Glomerular visceral epithelial cell (primary cell): Measurements from ENCODE around the gene ZCCHC24.
A peak's percentile ranks its signal among the peaks of the same experiment; 100 is the strongest.

ENCODE experiments used
- DNase-seq: peaks from one replicate; pipeline ENCODE4 v3.0.0-alpha.2; 2016; ENCODE audit errors: extremely low spot score

ZCCHC24 gene

DNA sequence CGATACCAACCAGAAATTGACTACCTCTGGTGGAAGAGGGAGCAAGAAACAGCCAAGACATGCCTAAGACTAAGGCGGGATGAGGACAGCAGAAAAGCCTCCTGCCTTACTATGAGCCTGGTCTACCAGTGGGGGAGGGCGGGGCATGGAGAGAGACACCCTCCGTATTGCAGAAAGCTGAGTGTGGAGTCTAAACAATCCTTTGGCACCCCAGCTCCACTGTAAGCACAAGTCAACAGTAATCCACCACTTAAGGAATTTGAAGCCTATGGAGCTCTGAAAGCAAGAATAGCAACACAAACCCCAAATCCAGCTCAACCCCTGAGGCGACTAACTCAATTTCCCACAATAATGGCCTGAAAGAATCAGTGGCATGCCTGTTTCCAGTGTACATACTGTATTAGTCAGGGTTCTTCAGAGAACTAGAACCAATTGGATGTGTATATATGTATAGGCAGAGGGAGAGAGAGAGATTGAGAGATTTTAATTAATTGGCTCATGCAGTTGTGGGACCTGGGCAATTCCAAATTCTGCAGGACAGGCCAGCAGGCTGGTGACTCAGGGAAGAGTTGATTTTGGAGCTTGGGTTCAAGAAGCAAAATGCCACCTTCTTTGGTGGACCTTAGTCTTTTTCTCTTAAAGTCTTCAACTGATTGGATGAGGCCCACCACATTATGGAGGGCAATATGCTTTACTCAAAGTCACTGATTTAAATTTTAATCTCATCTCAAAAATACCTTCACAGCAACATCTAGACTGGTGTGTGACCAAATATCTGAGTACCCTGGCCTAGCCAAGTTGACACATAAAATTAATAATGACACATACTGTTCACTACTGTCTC lies 84.7 kb downstream of the ZCCHC24 start:
- DNase-seq: no peak

DNA sequence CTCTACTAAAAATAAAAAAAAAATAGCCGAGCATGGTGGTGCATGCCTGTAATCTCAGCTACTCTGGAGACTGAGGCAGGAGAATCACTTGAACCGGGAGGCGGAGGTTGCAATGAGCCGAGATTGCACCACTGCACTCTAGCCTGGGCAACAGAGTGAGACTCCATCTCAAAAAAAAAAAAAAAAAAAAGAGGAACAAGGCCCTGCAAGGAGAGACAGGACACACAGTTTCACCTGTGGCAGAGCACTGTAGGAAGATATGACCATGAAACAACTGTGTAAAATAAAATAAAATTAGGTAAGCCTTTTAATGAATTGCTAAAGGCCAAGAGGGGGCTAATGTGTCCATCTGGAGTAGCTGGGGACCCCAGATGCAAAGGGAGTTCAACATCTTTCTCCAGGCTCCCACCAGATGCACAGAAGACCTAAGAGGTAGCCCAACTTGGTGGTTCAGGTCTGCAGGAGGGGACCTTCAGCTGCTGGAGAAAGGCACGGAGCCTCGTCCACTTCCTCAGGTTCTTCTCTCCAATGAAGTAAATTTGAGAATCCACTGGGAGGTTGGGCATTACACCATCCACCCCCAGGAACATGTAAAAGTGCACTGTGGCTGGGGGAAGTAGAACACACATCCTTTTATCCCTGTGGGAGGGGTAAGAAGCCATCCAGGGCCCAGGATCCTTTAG lies 85.5 kb downstream of the ZCCHC24 start:
- no peak for DNase-seq

DNA sequence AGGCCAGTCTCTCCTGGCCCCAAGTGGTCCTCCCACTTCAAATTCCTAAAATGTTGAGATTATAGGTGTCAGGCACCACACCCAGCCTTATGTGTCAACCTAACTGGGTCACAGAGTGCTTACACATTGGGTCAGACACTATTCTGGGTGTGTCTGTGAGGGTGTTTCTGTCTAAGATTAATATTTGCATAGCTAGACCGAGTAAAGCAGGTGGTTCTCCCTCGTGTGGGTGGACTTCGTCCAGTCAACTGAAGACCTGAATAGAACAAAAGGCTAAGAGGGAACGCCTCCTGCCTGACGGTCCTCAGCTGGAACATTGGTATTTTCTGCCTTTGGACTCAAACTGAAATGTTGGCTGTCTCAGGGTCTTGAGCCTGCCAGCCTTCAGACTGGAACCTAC lies 86.6 kb downstream of the ZCCHC24 start:
- no peak for DNase-seq

- no peak for DNase-seq
Measured at GRCh38 chr10:79357180-79357579, 88.2 kb downstream of the ZCCHC24 start.

DNA sequence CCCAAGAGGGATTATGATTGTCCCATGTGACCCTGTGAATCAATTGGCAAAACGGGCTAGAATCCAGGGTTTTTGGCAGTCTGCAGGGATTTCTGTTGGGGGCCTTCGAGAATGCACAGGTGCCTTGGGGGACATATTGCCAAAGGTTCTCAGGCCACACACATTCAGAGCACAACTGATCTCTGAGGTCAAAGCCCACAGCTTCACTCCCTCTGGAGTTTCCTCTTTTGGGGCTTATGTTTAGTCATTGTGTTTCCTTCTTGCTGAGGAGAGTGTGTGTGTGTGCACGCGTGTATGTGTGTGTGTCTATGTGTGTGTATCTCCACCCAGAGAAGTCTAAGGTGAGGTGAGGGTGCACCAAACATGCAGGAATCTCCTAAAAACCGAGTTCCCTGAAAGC lies 89.3 kb downstream of the ZCCHC24 start:
- no peak for DNase-seq

DNA sequence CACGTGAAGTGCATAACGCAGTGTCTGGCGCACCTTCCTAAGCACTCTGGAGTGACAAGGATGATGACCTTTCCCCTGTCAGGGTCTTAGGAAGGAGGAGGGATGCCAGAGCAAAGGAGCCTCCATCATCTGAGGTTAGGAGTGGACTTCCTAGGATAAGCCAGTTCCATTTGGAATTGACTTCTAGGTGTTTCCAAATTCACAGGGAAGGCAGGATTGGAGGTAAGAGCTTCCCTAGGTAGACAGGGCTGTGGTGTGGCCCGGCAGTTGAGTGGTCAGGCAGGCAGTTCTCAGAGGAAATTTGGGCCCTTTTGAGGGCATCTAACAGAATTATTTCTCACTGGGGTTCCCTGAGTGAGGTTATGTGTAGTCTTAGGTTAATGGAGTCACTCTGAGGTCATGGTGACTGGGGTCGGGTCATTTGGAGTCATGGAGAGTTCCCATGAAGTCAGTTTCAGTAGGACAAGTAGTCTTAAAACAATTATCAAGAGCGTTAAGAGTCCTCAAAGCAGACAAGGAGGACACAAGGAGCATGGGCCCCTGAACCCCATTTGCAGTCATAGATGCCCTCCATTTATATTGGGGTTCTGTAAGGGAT lies 89.9 kb downstream of the ZCCHC24 start:
- no peak for DNase-seq

GRCh38 chr10:79354615-79355014 lies 90.8 kb downstream of the ZCCHC24 start:
- no peak for DNase-seq

DNA sequence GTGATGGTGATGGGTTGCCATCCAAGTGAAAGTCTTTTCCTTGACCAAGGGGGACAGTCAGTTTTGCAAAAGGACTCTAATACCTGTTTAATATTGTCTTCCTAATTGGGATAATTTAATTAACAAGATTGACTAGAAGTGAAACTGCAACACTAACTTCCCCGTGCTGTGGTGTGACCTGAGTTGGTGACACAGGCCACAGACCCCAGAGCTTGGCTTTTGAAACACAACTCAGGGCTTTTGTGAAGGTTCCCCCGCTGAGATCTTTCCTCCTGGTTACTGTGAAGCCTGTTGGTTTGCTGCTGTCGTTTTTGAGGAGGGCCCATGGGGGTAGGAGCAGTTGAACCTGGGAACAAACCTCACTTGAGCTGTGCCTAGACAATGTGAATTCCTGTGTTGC lies 91.3 kb downstream of the ZCCHC24 start:
- DNase-seq: no peak

DNA sequence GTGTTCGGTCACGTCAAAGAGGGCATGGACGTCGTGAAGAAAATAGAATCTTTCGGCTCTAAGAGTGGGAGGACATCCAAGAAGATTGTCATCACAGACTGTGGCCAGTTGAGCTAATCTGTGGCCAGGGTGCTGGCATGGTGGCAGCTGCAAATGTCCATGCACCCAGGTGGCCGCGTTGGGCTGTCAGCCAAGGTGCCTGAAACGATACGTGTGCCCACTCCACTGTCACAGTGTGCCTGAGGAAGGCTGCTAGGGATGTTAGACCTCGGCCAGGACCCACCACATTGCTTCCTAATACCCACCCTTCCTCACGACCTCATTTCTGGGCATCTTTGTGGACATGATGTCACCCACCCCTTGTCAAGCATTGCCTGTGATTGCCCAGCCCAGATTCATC lies 91.7 kb downstream of the ZCCHC24 start:
- DNase-seq: no peak

DNA sequence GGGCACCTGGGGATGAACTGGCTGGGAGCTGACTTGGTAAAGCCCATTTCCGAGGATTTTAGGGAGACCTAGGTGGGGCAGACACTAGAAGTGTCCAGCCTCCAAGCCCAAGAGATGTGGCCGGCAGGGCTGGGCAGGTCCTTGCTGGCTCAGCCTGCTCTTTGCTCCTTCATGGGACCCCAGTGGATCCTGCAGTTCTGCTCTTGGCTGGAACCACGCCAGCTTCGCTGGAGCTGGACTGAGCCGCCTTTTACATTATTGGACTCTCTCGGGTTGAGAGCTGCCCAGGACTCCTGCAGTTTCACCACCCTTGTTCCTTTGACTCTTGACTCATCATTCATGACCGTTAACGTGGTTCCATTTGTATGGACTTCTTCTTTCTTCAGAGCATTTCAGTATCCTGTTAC lies 92.4 kb downstream of the ZCCHC24 start:
- DNase-seq: no peak

GRCh38 chr10:79352035-79352877 lies 93.2 kb downstream of the ZCCHC24 start:
- no peak for DNase-seq

GRCh38 chr10:79351332-79351731 lies 94.1 kb downstream of the ZCCHC24 start:
- DNase-seq: no peak

GRCh38 chr10:79350407-79351154 lies 94.8 kb downstream of the ZCCHC24 start:
- DNase-seq: no peak

GRCh38 chr10:79349766-79350406 lies 95.5 kb downstream of the ZCCHC24 start:
- peak; percentile 37 for DNase-seq

DNA sequence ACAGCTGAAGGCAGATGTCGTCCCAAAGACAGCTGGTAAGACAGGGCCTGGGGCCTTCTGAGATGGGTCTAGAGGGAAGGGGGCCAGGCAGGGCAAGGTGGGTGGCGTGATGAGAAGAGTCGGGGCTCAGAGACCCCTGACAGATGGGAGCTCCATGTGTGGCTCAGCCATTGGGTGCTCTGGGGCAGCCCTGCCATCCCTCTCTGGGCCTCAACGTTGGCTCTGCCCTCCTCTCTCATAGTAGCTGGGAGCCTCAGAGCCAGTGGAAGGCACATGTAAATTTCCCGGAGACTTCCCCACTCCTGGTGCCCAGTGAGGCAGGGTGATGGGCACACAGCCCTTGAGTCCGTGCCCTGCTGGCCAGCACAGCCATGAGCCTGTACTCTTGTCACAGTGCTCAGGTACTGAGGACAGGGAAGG lies 96.3 kb downstream of the ZCCHC24 start:
- no peak for DNase-seq

DNA sequence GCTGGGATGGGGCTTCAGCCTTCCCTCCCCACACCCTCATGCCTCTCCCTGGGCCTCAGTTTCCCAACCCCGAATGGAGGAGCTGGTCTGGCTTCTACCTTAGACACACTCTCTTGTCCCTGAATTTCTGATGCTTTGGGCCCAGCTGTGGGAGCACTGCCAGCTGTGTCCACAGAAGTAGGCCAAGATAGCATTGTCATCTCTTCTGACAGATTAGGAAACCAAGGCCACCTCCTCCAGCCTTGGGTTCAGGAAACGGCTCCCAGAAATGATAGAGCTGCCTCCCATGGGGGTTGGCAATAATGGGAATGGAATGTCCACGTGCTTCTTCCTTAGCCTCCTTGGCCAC lies 96.8 kb downstream of the ZCCHC24 start:
- no peak for DNase-seq

DNA sequence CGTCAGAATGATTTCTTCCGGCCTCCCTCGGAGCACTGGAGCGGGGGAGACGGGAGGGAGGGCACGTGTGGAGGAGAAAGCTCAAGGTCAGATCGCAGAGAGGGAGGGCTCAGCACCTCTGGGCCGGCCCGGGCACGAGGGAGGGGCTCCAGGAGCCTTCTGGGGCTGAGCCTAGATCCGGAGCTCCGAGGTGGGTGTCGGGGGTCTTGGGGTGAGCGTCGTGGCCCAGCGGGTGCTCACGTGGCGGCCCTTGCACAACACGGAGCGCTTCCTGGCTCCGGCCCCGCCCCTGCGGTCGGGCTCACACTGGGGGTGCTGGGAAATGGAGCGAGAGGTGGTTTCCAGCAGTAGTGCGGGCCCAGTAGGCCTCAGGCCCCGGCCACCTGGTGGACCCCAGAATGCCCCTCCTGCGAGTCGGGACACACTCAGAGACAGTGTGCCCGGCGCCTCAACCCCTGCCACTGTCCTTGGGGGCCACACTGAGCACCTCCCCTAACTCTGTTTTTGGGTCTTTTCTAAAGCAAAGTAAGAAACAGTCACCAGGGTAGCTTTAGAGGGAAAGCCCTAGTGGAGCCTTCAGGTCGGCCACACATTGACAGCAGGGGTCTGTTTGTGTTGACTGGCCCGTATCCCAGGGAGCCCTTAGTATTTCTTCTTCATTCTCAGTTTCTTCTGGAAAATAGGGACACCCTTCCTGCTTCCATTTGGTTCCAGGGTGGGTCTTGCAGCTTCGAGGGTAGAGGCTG lies 97.4 kb downstream of the ZCCHC24 start:
- DNase-seq: peak; percentile 72

DNA sequence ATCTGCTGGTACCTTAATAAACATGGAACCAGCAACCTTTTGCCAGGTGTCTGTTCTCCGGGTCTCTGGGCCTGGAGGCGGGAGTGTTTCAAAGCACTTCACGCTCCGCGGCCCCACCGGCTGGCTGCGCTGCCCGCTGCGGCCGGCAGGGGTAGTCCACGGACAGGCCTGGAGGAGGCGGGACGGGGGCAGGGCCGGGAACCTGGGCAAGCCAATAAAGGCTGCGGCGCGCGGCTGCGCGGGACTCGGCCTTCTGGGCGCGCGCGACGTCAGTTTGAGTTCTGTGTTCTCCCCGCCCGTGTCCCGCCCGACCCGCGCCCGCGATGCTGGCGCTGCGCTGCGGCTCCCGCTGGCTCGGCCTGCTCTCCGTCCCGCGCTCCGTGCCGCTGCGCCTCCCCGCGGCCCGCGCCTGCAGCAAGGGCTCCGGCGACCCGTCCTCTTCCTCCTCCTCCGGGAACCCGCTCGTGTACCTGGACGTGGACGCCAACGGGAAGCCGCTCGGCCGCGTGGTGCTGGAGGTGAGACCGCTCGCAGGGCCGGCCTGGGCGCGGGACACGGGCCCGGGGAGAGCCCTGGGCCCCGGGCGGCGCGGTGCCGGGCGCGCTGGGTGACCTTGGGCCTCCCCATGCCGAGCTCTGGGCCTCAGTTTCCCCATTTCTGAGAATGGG lies 98.1 kb downstream of the ZCCHC24 start, which contains the start of gene PPIF:
TSS of gene PPIF (plus strand) at position 244 of the 668 bp plus-strand sequence. CDS start at position 324, 80 bp downstream.
- peak; percentile 94 for DNase-seq
